ENCODE results near the gene ST6GALNAC5.

DNA sequence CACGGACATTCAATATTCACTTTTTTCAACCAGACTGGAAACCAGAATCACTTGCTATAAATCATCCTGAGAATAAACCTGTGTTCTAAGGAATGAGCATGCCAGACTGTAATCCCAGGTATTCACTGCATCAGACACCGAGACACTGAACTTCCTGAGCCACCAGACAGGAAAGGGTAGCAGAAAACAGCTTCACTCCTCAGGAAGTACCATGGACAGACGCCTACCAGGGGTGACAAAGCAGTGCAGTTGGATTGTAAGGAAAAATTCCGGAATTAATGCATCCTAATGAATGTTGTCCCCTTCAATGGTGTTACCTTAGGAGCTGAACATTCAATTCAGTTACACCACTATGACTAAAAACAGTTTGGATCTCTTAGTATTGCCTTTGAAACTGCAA lies 195.8 kb downstream of the ST6GALNAC5 start:
- TF ChIP-seq, protein P1, sequence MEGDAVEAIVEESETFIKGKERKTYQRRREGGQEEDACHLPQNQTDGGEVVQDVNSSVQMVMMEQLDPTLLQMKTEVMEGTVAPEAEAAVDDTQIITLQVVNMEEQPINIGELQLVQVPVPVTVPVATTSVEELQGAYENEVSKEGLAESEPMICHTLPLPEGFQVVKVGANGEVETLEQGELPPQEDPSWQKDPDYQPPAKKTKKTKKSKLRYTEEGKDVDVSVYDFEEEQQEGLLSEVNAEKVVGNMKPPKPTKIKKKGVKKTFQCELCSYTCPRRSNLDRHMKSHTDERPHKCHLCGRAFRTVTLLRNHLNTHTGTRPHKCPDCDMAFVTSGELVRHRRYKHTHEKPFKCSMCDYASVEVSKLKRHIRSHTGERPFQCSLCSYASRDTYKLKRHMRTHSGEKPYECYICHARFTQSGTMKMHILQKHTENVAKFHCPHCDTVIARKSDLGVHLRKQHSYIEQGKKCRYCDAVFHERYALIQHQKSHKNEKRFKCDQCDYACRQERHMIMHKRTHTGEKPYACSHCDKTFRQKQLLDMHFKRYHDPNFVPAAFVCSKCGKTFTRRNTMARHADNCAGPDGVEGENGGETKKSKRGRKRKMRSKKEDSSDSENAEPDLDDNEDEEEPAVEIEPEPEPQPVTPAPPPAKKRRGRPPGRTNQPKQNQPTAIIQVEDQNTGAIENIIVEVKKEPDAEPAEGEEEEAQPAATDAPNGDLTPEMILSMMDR (IDR thresholded peaks at IDR 0.05 in 4 of 5, conservative IDR thresholded peaks at IDR 0.05 in 1 of 5): no peak
- TF ChIP-seq POLR2A (IDR thresholded peaks at IDR 0.05): no peak

Measured in gastrocnemius medialis (tissue), 4 donors.